ENCODE results near the gene TTYH2. TPM values are rescaled to one million over a fixed set of nuclear protein-coding genes. Genes with fewer than 3 reads are reported as not detected.

The TTYH2 gene
- total and polyA plus RNA-seq, 2 donors (not counting 1 experiment from before 2014, with no cell fraction given), result 3.0 to 3.1 TPM

GRCh38 chr17:74196541-74197317 is 16.6 kb upstream of the TTYH2 start:
- ChIA-PET CTCF (no interaction called here), POLR2A (no interaction called here)
- H2AFZ ChIP-seq (ENCODE audit: insufficient read depth, low read depth, low read length, poor library complexity, severe bottlenecking), result no peak overlapping the region
- H3K9me3 ChIP-seq (ENCODE audit: control extremely low read depth in 1 of 3, control insufficient read depth in 2 of 3, insufficient read depth in 1 of 3, low read length in 2 of 3), result peaks cover 0 to 5% (median 0%) of the 10 kb centered on the region in 3 donors
- H4K20me1 ChIP-seq (ENCODE audit: control insufficient read depth, insufficient read depth, low read length, poor library complexity, severe bottlenecking), result no peaks in the 10 kb centered on the region
- peaks cover 0 to 60% (median 13%) of the 10 kb centered on the region in 4 experiments for H3K27me3 ChIP-seq (replicated peaks in 1 of 4; ENCODE audit: control extremely low read depth in 1 of 4, control insufficient read depth in 3 of 4, insufficient read depth in 4 of 4, low read length in 3 of 4)
- H3K27me3 Mint-ChIP-seq, result peaks cover 57% of the 10 kb centered on the region
- H3K4me1 Mint-ChIP-seq, result peaks cover 5% of the 10 kb centered on the region
- ATAC-seq (ENCODE audit: low read depth), result no peak
- H3K27ac ChIP-seq (ENCODE audit: low read length in 2 of 2), result no peak overlapping the region
- peaks cover 6 to 11% of the 10 kb centered on the region in 2 donors for H3K4me1 ChIP-seq (ENCODE audit: control insufficient read depth in 2 of 2, insufficient read depth in 2 of 2, low read length in 2 of 2)
- no peaks in the 10 kb centered on the region for H3K79me2 ChIP-seq (ENCODE audit: control insufficient read depth, insufficient read depth, low read length)
- DNase-seq, result no peak
- intact Hi-C loops (cut with micrococcal nuclease), result no loop called here
- no peak overlapping the region for H3K4me3 Mint-ChIP-seq
- WGBS (ENCODE audit: insufficient coverage), result 82% methylated on average over 30 of the region's 30 CpGs
- no peak overlapping the region for H3K9ac ChIP-seq (ENCODE audit: low read length)
- H3K4me2 ChIP-seq (replicated peaks; ENCODE audit: low read depth, low read length, poor library complexity, severe bottlenecking), result no peak overlapping the region
- no peak overlapping the region for H3K27ac Mint-ChIP-seq
- no peak overlapping the region for H3K4me3 ChIP-seq (ENCODE audit: control extremely low read depth in 1 of 5, extremely low read depth in 1 of 5, insufficient read depth in 1 of 5, low read depth in 2 of 5, low read length in 4 of 5)
- no peak for TF ChIP-seq CTCF (IDR thresholded peaks at IDR 0.05)
- no peak for TF ChIP-seq EZH2 (IDR thresholded peaks at IDR 0.05; ENCODE audit: borderline replicate concordance, insufficient read depth, low read depth, low read length, poor library complexity, severe bottlenecking)
- H3K9me3 Mint-ChIP-seq (ENCODE audit: insufficient read depth), result no peaks in the 10 kb centered on the region
- H3K36me3 ChIP-seq (replicated peaks in 1 of 2; ENCODE audit: control extremely low read depth in 1 of 2, control insufficient read depth in 1 of 2, extremely low read depth in 1 of 2, insufficient read depth in 2 of 2, low read length in 1 of 2), result no peaks in the 10 kb centered on the region

- ATAC-seq (ENCODE audit: low read depth), result no peak
- peaks cover 5% of the 10 kb centered on the region for H3K4me1 Mint-ChIP-seq
- Histone ChIP-seq H3K79me2 (ENCODE audit: control insufficient read depth, insufficient read depth, low read length) (no peaks in the 10 kb centered on the region), H2AFZ (ENCODE audit: insufficient read depth, low read depth, low read length, poor library complexity, severe bottlenecking) (no peak overlapping the region), H3K9ac (ENCODE audit: low read length) (no peak overlapping the region), H4K20me1 (ENCODE audit: control insufficient read depth, insufficient read depth, low read length, poor library complexity, severe bottlenecking) (no peaks in the 10 kb centered on the region), H3K36me3 (replicated peaks in 1 of 2; ENCODE audit: control extremely low read depth in 1 of 2, control insufficient read depth in 1 of 2, extremely low read depth in 1 of 2, insufficient read depth in 2 of 2, low read length in 1 of 2) (no peaks in the 10 kb centered on the region), H3K4me3 (ENCODE audit: control extremely low read depth in 1 of 5, extremely low read depth in 1 of 5, insufficient read depth in 1 of 5, low read depth in 2 of 5, low read length in 4 of 5) (no peak overlapping the region), H3K27ac (ENCODE audit: low read length in 2 of 2) (no peak overlapping the region), H3K4me2 (replicated peaks; ENCODE audit: low read depth, low read length, poor library complexity, severe bottlenecking) (no peak overlapping the region), H3K27me3 (replicated peaks in 1 of 4; ENCODE audit: control extremely low read depth in 1 of 4, control insufficient read depth in 3 of 4, insufficient read depth in 4 of 4, low read length in 3 of 4) (peaks cover 0 to 68% (median 12%) of the 10 kb centered on the region in 4 experiments), H3K9me3 (ENCODE audit: control extremely low read depth in 1 of 3, control insufficient read depth in 2 of 3, insufficient read depth in 1 of 3, low read length in 2 of 3) (peaks cover 0 to 5% (median 0%) of the 10 kb centered on the region in 3 donors), H3K4me1 (ENCODE audit: control insufficient read depth in 2 of 2, insufficient read depth in 2 of 2, low read length in 2 of 2) (peaks cover 6 to 11% of the 10 kb centered on the region in 2 donors)
- intact Hi-C loops (cut with micrococcal nuclease), result no loop called here
- CTCF ChIA-PET, result no interaction called here
- POLR2A ChIA-PET, result no interaction called here
- TF ChIP-seq EZH2 (IDR thresholded peaks at IDR 0.05; ENCODE audit: borderline replicate concordance, insufficient read depth, low read depth, low read length, poor library complexity, severe bottlenecking), result no peak
- TF ChIP-seq CTCF (IDR thresholded peaks at IDR 0.05), result no peak
- no peak overlapping the region for H3K27ac Mint-ChIP-seq
- no peak for DNase-seq
- WGBS (ENCODE audit: insufficient coverage), result 90% methylated on average over 2 of the region's 2 CpGs
- no peaks in the 10 kb centered on the region for H3K9me3 Mint-ChIP-seq (ENCODE audit: insufficient read depth)
- H3K4me3 Mint-ChIP-seq, result no peak overlapping the region
- peaks cover 60% of the 10 kb centered on the region for H3K27me3 Mint-ChIP-seq
Measured at GRCh38 chr17:74197801-74198200, 15.6 kb upstream of the TTYH2 start.
